ENCODE measurements around the gene RNF169.

The RNF169 gene

GRCh38 chr11:74871037-74871436 lies 122.4 kb downstream of the RNF169 start:
- DNase-seq (ENCODE audit: low read depth, low spot score), result no peak

GRCh38 chr11:74877132-74877531 lies 128.5 kb downstream of the RNF169 start:
- no peak for DNase-seq (ENCODE audit: low read depth, low spot score)
